ENCODE data around the gene FBXL7.

The FBXL7 gene

DNA sequence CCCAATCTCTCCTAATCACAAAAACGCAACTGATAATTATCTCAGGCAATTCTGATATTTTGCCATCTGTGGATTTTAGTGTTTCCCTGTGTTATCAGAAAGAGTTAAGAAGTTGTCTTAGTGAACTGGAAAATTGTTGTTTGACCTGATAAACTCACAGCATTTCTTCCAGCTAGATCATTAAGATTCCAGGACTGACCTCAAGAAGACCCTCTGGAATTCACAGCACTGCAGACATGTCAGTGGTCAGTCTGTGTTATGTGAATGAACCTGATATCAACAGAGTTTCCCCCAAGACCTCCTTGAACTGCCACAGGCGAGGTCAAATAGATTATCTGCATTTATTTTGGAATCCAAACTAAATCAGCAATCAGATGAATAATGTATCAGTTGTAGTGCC lies 174.7 kb downstream of the FBXL7 start:
- ATAC-seq (no peak), DNase-seq (no peak)

DNA sequence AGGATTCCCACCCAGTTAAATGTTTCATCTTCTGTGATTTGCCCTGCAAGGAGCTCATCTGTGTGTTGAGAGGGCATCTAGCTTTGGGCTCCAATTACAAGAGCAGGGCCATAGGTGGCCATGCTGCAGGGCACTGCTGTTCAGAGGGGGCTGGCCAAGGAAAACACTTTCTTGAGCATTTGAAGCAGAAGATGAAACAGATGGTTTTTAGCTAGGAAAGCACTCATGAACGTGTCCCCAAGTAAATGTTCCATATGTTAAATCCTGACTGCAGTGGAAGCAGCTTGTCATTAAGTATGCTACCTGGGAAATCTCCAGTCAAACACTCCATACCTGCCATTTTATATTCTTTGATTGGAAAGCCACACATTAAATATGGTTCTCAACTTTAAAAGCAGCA lies 176.6 kb downstream of the FBXL7 start:
- ATAC-seq: no peak
- no peak for DNase-seq

DNA sequence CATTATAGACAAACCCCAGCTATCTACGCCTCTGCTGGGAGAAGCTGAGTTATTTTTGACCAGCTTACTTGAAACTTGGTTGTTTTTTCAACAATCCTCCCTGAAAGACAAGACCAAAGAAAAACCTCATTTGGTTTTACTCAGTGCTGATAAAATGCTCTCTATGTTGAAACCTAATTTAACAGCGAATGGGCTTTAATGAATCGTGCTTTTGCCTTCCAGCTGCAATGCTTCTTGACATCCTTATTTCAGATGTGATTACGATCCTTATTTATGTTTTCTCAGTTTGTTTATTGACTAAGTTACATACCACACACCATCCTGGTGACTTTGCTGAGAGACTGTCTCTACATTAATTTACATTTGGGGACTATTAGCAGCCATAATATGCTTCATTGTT lies 179.2 kb downstream of the FBXL7 start:
- no peak for ATAC-seq

DNA sequence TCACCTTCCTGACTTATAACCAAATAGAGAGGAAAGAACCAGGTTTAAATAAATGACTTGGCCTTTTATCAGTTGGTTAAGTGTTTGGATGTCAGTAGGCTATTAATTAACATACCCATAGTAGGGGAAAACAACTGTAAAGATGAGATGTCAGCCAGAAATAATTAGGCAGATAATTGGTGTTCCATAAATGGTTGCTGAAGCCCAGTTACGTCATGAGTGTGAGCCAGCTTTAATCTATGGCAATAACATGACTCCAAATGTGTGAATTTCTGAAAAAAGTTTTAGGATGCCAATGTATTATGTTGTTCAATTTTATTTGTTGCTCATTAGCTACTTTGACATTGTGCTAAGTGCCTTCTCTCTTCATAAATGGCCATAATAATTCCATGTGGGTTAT lies 180.5 kb downstream of the FBXL7 start:
- ATAC-seq (no peak), DNase-seq (no peak)

More for the DNA sequence above, 179.2 kb downstream of the FBXL7 start:
- no peak for DNase-seq

DNA sequence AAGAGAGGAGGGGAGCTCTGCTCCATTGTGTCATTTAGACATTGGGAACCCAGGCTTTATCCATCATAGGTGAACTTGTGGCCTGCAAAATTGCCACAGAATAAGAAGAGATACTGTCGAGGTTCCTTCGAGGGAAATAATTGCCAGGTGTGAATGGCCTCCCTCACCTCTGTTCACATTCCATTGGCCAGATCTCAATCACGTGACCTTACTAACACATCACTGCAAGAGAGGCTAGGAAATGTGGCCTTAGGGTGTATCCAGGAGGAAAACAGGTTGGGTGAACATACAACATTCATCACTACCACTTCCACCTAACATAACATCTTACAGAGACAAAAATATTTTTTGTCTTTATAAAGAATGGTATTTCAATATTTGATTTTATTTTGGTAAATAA lies 182.1 kb downstream of the FBXL7 start:
- ATAC-seq (no peak), DNase-seq (no peak)

DNA sequence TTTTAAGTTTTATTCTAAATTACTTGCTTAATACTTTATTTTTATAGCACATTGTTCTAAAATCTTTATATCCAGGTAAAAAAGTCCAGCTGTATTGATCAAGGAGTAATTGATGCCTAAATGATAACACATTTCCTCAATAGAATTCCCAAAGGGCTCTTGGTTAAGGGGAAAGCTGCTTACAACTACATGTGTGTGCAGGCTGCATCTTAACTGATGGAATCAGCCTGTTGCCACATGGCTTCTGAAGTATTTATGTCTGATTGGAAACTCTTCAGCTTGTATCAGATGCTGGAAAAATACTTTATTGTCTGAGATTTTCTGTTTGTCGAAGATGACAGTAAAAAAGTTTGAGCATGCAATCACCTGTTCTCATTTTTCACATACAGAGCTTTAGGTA lies 182.6 kb downstream of the FBXL7 start:
- ATAC-seq (no peak), DNase-seq (no peak)

DNA sequence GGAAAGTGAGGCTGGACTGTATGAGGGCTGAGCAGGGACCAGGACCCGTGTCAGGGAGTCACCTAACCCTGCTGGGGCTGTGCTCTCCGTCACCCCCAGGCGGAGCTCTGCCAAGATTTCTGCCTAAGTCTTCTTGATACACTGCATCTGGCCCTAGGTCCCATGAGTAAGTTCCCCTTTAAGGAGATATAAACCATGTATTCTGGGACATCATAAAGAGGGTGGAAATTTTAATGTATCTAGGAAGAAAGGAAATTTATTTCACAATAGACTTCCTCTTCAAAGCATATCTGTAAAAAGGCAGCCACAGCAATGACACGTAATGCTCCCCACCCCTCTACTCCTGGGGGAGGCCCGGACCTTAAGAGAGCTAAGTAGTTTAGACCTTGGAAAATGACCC lies 183.4 kb downstream of the FBXL7 start:
- no peak for DNase-seq
- ATAC-seq: no peak

DNA sequence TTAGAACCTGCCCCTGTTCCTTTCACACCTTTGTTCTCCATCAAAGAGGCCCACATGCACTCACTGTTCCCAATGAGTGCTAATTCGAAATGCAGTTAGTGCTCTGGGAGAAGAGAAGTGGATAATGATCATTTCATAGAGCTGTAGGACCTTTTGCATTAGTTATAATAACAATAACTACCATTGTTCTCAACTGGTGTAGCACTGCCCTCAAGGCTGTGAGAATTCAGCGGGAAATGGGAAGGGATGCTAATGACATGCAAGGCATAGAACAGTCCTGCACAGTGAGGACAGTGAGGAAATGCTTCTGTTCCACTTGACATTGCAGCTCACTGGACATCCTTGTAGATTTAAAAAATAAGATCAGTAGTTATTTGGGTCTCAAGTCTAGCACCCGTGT lies 187.4 kb downstream of the FBXL7 start:
- ATAC-seq (no peak), DNase-seq (no peak)

DNA sequence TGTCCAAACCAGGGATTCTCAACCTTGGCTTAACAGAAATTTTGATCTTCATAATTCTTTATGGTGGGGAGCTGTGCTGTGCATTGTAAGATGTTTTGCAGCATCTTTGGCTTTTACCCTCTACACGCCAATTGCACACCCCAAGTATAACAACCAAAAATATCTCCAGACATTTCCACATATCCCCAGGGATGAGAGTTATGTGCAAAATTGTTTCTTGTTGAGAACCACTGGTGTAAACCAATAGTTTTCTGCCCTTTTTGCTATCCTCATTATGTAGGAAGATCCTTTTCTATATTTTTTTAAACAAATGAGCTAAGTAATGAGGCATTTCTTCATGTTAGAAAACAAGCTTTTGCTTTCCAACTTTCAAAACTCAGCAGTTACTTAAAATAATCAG lies 189.9 kb downstream of the FBXL7 start:
- no peak for ATAC-seq
- DNase-seq: no peak

DNA sequence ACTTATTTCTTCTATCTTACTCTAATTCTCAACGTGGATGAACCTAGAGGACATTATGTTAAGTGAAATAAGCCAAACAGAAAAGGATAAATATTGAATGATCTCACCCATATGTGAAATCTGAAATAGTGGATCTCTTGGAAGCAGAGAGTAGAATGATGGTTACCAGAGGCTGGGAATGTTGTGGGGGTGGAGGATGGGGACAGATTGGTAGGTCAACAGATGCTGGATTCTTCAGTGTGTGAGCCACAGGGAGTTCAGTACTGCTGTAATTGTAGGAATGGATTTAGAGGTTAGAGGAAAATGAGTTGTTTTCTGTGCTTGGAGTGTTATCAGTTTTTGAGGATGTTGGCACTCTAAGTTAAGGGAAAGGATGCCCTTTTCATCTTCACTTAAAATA lies 190.6 kb downstream of the FBXL7 start:
- DNase-seq (no peak), ATAC-seq (no peak)

DNA sequence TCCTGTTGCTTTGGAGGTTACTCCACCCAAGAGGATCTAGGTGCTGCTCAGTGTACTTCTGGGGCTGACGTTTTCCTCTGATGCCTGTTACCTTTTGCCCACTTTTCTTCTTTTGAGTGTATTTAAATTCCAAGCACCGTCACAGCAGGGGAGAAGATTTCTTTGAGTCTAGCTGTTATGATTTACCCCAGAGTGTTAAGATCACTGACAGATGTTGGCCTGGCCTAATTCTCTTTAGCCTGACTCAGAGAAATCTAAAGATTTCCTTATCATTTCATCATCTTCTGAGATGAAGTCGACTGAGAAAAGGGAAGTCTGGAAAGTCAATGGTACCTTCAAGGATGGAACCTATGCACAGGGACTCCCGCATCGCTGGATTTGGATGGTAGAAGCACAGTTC lies 191.5 kb downstream of the FBXL7 start:
- DNase-seq (no peak), ATAC-seq (no peak)

DNA sequence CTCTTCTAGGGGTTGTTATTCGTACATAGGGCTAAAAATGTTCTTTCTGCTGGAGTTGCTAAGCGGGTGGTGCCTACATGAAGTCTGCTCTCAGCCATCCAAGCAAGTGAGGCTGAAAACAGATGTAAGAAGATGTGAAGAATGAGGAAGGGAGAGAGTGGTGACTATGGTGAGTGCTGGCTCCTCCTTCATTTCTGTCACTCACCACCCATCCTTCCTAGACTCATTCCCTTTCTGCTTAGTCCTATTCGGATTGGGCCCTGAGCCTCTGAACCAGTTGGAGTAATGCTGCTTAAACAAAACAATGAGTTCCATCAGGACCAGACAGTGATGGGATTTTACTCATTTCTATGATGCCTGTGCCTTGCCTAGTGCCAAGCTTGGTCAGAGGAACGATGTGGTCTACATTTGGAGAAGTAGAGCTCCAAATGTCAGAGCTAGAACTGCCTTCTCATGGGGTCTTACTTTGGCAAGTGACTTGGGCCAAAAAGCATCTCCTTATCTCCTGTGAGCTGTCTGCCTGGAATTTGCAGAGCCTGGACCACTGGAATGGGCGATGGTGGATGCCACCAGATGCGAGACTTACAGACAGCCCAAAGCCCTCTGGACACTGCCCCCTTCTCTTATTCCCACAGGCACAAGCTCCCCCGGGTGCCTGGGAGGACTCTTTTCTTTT lies 192.9 kb downstream of the FBXL7 start:
- DNase-seq (no peak), ATAC-seq (no peak)

DNA sequence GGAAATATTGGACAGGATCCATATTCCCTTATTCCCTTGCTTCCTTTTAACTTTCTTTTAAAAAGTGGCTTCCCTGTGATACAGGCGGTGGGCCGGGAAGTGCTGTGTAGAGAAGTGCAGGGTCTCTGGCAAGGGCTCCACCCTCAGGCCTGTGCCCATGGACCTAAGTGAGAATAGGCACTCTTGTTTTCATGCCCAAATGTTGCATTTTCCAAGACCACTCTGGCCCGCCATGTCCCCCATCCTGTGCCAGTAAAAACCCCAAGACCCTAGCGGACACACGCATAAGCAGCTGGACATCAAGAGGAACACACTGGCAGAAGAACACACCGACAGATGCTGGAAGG lies 193.4 kb downstream of the FBXL7 start:
- DNase-seq (no peak), ATAC-seq (no peak)

DNA sequence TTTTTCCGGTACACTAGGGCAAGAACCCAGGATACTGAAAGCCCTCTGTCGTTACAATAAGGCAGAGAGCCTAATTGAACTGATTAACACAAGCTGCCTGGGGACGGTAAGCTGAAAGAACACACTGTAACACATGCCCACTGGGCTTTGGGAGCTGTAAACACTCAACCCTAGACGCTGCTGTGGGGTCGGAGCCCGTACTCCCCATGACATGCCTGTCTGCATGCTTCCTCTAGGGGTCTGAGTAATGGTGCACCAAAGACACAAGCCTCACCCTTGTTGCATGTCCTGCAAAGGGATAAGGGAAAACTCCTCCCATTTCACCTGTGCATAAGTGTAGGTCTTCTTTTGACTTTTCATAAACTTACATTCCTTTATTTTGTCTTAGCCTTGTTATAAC lies 194.0 kb downstream of the FBXL7 start:
- DNase-seq: no peak
- no peak for ATAC-seq

DNA sequence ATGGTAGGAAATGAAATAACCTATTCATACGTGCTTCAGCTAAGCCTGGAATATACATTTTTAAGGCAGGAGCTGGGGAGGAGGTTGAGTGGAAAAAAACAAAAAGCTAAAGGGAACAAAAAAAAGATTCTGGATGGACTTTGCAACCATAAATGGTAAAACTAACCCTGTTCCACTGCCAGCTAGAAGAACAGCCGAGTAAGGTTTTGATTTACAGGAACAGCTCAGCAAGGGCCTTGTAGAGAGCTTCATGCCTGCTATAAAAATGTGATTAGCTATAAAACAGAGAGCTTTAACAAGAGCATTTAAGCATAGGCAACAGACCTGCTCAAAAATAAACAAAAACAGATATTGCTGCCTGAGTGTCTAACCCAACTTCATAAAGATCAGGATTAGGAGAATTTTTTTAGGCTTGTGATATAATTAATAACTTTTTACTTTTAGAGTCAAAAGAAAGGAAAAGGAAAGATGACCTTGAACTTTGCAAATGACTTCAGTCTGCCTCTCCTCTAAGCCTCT lies 194.8 kb downstream of the FBXL7 start:
- ATAC-seq (no peak), DNase-seq (no peak)

DNA sequence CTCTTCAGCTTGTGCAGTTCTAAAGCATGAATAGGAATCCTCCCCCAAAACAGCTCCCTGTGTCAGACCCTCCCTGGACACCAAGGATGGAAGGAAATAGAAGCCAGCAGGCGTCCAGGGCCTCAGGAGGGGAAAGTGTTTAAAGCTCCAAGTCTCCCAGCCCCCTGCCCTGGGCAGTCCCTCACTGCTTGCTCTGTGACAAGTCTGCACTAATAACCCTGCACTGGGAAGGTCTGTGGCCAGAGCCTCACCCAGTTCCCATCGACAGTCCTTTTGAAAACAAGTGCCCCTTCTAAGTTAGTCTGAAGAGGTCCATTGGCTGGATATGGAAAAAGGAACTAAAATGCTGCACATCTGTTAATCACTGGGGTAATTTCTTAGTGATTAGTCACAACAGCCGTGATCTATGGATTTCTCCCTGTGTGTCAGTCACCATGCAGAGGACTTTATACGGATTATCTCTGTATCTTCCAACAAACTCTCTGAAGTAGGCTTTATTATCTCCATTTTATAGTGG lies 195.3 kb downstream of the FBXL7 start:
- DNase-seq: no peak
- ATAC-seq: no peak

DNA sequence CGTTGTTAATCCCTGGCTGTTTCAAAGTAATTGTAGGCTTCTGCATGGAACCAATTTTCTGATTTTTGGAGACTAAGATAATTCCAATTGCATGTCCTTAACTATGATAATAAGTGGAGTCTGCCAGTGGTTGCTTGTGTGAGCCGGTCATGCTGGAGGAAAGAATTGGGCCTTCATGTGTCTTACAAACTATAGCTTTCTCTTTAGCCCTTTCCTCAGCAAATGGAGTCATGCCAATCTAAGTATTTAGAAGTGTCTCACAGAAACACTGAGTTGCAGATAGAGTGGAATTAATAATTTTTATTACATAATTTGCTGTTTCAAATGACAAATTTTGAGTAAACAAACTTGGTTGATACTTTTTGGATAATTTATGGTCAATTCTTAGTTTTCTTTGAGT lies 200.4 kb downstream of the FBXL7 start:
- ATAC-seq: no peak
- no peak for DNase-seq

DNA sequence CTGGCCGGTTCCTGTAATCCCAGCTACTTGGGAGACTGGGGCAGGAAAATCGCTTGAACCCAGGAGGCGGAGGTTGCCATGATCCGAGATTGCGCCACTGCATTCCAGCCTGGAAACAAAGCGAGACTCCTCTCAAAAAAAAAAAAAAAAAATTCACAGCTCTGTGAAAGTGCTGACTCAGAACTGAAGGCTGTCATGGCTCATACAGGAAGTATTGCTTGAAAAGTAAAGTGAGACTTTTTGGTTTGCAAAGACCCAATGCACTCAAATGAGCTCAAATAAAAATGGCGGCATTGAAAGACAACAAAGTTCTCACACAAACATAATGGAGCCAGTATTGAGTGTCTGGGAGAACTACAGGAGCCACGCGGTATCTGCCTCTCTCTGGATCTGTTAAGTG lies 202.1 kb downstream of the FBXL7 start:
- DNase-seq (no peak), ATAC-seq (no peak)

DNA sequence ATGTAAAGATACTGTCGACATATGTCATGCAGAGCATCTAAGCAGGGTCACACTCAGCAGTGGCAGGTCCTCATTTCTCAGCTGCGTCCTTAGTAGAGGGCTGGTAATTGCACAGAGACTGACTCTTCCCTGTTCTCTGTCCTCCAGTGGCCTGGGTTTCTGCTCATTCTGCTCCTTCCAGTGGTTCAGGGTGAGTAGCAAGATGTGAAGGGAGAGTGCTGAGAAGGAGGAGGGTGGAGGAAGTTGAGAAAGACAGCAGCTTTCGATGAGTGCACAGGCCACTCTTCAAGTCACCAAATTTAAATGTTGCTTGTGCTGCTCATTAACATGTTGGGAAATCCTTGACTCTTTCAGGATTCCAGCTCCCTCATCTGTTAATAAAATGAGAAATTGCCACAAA lies 203.9 kb downstream of the FBXL7 start:
- ATAC-seq: no peak
- DNase-seq: no peak

DNA sequence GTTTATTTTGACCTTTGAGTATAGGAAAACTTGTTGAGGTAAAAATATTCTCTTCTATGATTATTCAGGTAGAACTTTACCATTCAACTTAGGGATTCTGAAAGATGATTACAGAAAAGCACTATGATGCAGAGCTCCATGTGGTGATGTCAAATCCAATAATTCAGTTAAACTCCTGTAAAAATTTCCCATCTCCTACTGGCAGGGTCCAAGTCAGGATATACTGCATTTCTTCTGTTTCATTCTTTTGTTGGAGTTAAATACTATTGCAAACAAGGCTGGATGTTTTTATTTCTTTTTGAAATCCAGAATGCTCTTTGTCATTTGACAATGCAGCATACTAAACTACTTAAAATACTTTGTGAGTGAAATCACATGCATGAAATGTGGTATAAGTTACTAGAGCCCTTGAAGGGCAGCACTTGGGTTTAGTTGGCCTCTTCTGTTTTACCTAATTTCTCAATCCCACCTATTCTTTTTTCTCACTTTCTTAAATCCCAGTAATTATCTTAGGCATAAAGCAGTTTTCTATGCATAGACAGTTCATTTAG lies 204.5 kb downstream of the FBXL7 start:
- no peak for ATAC-seq
- no peak for DNase-seq

DNA sequence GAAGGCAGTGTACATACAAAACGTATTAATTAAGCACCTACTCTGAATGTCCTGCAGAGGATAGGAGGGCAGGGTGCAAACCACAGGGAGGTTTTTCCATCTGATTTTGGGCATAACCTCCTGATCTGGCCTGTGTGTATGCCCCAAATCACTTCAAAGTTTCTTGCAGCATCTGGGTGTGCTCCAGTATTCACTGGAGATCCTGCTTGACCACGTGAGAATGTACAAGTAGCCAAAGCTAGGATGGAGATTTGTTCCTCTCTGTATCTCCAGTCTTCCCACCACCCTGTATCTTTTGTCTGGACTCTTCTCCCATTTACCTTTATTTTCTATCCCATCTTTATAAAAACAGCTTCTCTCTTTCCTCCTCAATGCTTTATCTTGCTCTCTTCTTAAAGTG lies 207.7 kb downstream of the FBXL7 start:
- DNase-seq (no peak), ATAC-seq (no peak)

DNA sequence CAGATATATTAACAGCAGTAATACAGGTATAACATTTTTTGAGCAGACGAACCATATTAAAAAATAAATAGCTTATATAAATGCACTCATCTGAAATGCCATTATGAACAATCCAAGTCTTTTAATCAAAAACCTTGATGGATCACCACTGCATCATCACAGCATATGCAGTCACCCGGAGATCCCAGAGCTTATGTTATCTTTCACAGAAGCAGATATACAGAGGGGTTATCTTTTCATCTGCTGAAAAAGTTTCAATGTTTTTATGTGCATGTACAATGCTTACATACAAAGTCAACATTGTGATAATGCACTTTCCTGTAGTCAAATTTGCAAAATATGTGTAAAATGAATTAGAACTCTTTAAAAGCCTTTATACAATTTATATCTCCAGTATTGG lies 211.9 kb downstream of the FBXL7 start:
- DNase-seq (no peak), ATAC-seq (no peak)

DNA sequence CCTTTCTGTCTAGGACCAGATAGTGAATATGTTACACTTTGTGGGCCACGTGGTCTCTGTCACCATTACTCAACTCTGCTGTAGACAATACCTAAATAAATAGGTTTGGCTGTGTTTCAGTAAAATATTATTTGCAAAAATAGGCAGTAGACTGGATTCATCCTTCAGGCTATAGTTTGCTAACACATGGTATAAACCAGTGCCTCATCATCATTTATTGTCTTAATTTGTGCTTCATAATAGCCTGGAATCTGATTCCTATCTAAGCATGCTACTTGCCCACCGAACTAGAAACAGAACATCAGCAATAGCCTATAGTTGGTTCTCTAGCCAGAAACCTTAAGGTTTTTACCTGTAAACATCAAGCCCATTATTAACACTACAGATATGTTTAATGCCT lies 215.6 kb downstream of the FBXL7 start:
- ATAC-seq: no peak
- DNase-seq: no peak

DNA sequence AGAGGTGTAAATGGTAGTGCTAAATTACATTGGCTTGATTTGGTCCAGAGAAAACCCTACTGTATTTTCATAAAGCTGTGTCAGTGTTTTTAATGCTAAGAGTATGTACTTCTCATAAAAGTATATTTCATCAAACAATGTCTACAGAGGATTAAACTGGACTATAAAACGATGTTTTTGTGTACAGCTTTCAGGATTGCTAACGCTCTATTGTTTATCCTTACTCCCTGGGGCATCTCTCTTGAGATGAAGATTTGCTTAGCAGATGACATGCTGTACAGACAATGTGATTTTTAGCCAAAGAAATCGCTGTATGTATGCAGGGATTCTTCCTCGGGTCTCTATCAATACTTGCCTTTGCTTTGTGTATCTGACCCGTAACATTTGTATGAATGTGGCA lies 216.0 kb downstream of the FBXL7 start:
- DNase-seq: no peak
- ATAC-seq: no peak
